ENCODE results near the gene TMPRSS6. TPM values are rescaled to one million over a fixed set of nuclear protein-coding genes. Genes with fewer than 3 reads are reported as not detected.
A peak's percentile ranks its signal among the peaks of the same experiment; 100 is the strongest.

The TMPRSS6 gene
- 2.1 TPM for polyA plus RNA-seq (2012; ENCODE audit: low read depth, missing spikeins)

DNA sequence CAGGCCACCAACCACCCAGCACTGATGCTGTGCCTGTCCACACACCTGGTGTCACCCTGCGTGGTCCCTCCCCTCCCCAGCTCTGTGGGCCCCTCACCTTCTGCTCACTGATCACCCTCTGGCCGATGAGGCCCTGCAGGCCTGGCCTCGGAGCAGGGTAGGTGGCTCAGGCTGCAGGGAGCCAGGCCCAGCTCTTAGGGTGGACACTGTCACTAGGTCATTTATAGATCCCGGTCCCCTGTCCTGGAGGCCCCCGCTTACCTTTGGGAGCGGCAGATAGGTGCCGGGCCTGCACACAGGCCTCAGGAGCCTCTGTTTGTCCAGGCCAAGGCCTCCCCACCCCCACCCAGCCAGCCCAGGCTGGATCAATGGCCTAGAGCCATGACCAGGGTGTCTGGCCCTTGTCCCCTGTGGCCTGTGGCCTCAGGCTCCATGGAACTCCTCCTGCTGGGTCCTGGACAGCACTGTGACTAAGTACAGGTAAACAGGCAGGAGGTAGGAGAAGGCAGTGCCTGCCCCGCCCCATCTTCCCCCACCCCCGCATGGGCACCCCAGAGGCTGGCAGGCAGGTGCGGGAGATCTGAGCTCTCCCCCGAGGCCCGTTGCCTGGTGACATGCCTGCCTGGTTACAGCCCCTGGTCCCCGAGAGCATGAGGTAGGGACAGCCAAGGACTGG, at the start of gene TMPRSS6:
Gene TMPRSS6, minus strand, starts transcription at position 472 of the 676 bp plus-strand sequence. CDS start 6,296 bp downstream, outside the sequence.
- TF ChIP-seq POU2F2 (IDR thresholded peaks at IDR 0.05; ENCODE audit: low read depth, low read length) (no peak), TAF1 (IDR thresholded peaks at IDR 0.05; ENCODE audit: low read depth, low read length) (no peak), POLR2AphosphoS5 (IDR thresholded peaks at IDR 0.05; ENCODE audit: low read depth, low read length) (no peak), POLR2A (IDR thresholded peaks at IDR 0.05; ENCODE audit: low read depth, low read length) (no peak), PAX5 (IDR thresholded peaks at IDR 0.05; ENCODE audit: insufficient read depth, low read length, severe bottlenecking) (no peak), SPI1 (IDR thresholded peaks at IDR 0.05; ENCODE audit: low read depth, low read length) (no peak)
- DNase-seq (ENCODE audit: insufficient read length, low spot score) (no peak), FAIRE-seq (no peak)

DNA sequence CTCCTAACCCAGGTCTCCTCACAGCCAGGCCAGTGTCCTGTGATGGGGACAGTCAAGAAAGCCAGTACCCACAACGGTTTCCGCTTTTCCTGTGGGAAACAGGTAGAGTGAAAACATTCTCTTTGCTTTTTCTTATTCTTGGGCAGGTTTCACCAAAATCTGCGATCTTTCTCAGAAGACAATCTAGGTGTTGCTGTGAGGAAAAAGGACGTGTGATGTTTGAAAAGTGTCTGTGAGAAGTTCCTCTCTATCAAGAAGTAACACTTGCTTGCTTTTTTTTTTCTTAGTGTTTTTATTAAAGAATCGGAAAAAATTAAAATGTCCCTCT, 49.4 kb upstream of the TMPRSS6 start:
- TF ChIP-seq SPI1 (IDR thresholded peaks at IDR 0.05; ENCODE audit: low read depth, low read length) (no peak), POLR2AphosphoS5 (IDR thresholded peaks at IDR 0.05; ENCODE audit: low read depth, low read length) (no peak), POU2F2 (IDR thresholded peaks at IDR 0.05; ENCODE audit: low read depth, low read length) (no peak), POLR2A (IDR thresholded peaks at IDR 0.05; ENCODE audit: low read depth, low read length) (no peak), PAX5 (IDR thresholded peaks at IDR 0.05; ENCODE audit: insufficient read depth, low read length, severe bottlenecking) (no peak), TAF1 (IDR thresholded peaks at IDR 0.05; ENCODE audit: low read depth, low read length) (no peak)
- no peak for DNase-seq (ENCODE audit: insufficient read length, low spot score)
- no peak for FAIRE-seq

DNA sequence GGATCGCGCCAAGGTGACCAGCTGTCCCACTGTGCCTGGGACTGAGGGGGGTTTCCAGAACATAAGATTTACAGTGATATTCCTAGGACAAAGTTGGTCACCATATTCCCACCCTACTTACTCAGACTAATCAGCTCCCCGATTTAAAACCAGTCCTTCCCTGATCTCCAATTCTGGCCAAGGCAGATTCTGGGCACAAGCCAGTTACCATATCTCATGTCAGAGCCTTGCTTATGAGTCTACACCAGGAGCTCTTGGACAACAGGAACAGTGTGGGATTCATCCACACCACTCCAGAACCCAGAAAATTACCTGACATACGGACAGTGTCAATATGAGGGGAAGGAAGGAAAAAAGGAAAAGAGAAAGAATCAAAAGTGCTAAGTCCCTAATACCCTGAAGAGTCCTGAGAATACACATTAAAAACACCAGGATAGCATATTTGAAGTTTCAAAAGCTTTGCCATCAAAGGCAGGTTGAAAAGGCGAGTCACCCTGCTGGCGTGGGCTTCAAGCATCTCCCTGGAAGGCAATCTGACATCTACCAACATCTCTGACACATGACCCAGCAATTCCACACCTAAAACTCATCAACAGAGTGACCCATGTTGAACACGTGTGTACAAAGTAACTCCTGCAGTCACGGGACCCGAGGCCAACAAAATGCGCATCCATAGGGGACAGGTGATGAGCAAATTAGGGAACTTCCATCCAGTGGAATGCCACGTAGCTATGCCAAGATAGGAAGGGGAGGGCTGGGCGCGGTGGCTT, 48.2 kb upstream of the TMPRSS6 start:
- DNase-seq (ENCODE audit: insufficient read length, low spot score), result no peak
- no peak for TF ChIP-seq PAX5 (IDR thresholded peaks at IDR 0.05; ENCODE audit: insufficient read depth, low read length, severe bottlenecking)
- TF ChIP-seq TAF1 (IDR thresholded peaks at IDR 0.05; ENCODE audit: low read depth, low read length), result no peak
- no peak for TF ChIP-seq POU2F2 (IDR thresholded peaks at IDR 0.05; ENCODE audit: low read depth, low read length)
- no peak for TF ChIP-seq POLR2AphosphoS5 (IDR thresholded peaks at IDR 0.05; ENCODE audit: low read depth, low read length)
- TF ChIP-seq POLR2A (IDR thresholded peaks at IDR 0.05; ENCODE audit: low read depth, low read length), result no peak
- TF ChIP-seq SPI1 (IDR thresholded peaks at IDR 0.05; ENCODE audit: low read depth, low read length), result no peak
- peak; percentile 72 for FAIRE-seq

DNA sequence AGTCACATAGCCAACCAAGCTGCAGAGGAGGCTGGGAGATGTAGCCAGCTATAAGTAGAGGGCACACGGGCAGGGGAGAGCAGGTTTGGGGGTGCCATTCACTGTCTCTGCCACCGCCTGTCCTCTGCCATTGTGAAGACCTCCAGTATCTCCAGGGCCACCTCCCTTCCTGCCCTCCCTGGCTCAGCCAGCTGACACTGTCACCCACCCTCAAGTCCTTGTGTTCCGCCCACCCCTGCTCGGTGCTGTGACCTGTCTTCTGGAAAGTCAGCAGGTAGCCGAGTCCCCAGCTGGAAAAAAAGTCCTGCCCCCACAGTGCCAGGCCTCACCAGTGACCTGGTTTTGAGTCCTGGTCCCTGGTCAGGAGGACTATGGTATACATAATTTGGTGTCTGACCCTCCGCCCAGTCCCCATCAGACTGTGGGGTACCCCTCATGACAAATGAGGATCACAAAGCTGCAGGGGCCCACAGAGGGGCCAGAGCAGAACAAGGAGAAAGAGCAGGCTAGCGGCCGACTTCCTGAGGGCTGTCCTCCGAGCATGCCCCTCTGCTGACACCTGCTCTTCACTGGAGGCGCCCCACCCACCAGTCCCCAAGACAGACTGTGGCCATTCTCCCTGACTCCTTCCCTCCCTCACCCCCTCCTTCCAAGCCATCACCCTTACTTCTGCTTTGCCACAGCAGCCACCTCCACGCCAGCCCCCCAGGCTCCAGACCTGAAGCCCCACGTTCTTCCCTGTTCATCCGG, 47.3 kb upstream of the TMPRSS6 start:
- no peak for DNase-seq (ENCODE audit: insufficient read length, low spot score)
- no peak for FAIRE-seq

DNA sequence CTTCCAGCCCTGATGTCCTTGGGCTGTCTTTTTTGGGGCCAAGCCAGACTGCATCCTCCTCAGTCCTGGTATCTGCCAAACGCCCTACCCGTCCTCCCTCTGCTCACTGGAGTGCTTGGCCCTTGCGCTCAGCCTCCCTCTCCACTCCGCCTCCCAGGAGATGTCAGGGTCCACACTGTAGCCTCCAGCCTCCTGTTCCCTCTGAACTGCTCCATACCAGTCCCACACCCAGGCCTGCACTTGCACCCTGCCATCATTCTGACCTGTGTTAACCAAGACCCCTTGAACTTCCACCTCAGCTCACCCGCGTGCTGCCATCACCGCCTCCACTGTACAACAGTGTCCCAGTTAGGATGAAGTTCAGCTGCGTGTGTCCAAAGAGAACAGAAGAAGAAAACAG, 46.5 kb upstream of the TMPRSS6 start:
- FAIRE-seq (peak; percentile 43), DNase-seq (ENCODE audit: insufficient read length, low spot score) (no peak)
- TF ChIP-seq SPI1 (IDR thresholded peaks at IDR 0.05; ENCODE audit: low read depth, low read length) (no peak), PAX5 (IDR thresholded peaks at IDR 0.05; ENCODE audit: insufficient read depth, low read length, severe bottlenecking) (no peak), POLR2AphosphoS5 (IDR thresholded peaks at IDR 0.05; ENCODE audit: low read depth, low read length) (no peak)

More for the DNA sequence above, 47.3 kb upstream of the TMPRSS6 start:
- no peak for TF ChIP-seq POLR2A (IDR thresholded peaks at IDR 0.05; ENCODE audit: low read depth, low read length)
- TF ChIP-seq TAF1 (IDR thresholded peaks at IDR 0.05; ENCODE audit: low read depth, low read length), result no peak
- TF ChIP-seq POLR2AphosphoS5 (IDR thresholded peaks at IDR 0.05; ENCODE audit: low read depth, low read length), result no peak
- no peak for TF ChIP-seq POU2F2 (IDR thresholded peaks at IDR 0.05; ENCODE audit: low read depth, low read length)
- TF ChIP-seq SPI1 (IDR thresholded peaks at IDR 0.05; ENCODE audit: low read depth, low read length), result no peak
- no peak for TF ChIP-seq PAX5 (IDR thresholded peaks at IDR 0.05; ENCODE audit: insufficient read depth, low read length, severe bottlenecking)

DNA sequence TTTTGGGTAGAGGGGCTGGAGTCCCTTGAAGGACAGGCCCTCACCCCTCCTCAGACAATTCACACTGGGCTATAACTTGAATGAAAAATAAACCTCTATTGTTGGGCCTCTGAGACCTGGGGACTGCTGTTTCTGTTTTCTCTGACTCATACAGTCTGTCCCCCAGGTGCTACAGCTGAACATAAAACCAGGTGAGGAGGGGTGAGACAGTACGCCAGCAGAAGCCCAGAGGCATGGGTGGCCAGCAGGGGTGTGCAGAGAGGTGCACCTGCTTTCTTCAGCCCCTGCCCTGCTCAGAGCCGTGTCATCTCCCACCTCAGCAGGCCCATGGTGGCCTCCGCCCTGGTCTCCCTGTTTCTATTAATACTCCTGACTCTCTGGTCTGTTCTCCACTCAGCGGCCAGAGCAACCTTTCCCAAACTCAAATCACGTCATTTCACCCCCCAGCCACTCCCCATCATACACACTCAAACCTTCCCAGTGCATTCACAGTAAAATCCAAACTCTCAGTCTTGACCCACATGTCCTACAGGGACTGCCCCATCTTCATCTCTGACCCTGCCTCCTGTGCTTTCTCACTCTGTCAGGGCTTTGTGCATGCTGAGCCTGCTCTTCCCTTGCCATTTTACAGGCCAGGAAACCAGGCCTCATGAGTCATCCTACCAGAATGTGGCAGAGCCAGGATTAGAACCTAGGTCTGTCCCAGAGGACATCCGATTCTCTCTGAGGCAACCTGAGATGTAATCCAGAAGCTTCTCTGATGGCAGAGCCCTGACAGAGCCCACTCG, 45.6 kb upstream of the TMPRSS6 start:
- TF ChIP-seq POU2F2 (IDR thresholded peaks at IDR 0.05; ENCODE audit: low read depth, low read length), result no peak
- no peak for TF ChIP-seq POLR2A (IDR thresholded peaks at IDR 0.05; ENCODE audit: low read depth, low read length)
- TF ChIP-seq TAF1 (IDR thresholded peaks at IDR 0.05; ENCODE audit: low read depth, low read length), result no peak
- no peak for TF ChIP-seq SPI1 (IDR thresholded peaks at IDR 0.05; ENCODE audit: low read depth, low read length)
- TF ChIP-seq PAX5 (IDR thresholded peaks at IDR 0.05; ENCODE audit: insufficient read depth, low read length, severe bottlenecking), result no peak
- TF ChIP-seq POLR2AphosphoS5 (IDR thresholded peaks at IDR 0.05; ENCODE audit: low read depth, low read length), result no peak
- DNase-seq (ENCODE audit: insufficient read length, low spot score), result no peak
- FAIRE-seq, result peak; percentile 91

DNA sequence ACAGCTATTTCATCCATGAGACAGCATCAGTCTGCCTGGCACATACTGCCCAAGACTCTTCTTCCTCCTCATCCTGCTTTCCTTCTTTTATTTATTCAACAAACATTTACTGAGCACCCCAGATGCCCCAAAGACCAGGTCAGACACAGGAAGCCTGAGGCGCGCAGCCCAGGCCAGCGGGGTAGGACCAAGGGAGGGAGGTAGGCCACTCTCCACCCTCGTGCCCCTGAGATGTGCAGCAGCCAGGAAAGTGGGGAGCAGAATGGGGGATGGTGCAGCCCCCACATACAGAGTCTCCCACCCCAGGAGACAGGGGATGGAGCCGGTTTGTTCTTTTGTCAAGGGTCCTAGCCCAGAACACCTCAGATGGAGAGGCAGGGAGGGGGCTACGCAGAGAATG, 44.4 kb upstream of the TMPRSS6 start:
- TF ChIP-seq SPI1 (IDR thresholded peaks at IDR 0.05; ENCODE audit: low read depth, low read length) (no peak), POLR2A (IDR thresholded peaks at IDR 0.05; ENCODE audit: low read depth, low read length) (no peak), PAX5 (IDR thresholded peaks at IDR 0.05; ENCODE audit: insufficient read depth, low read length, severe bottlenecking) (no peak), POLR2AphosphoS5 (IDR thresholded peaks at IDR 0.05; ENCODE audit: low read depth, low read length) (no peak), TAF1 (IDR thresholded peaks at IDR 0.05; ENCODE audit: low read depth, low read length) (no peak), POU2F2 (IDR thresholded peaks at IDR 0.05; ENCODE audit: low read depth, low read length) (no peak)
- FAIRE-seq, result no peak
- no peak for DNase-seq (ENCODE audit: insufficient read length, low spot score)

DNA sequence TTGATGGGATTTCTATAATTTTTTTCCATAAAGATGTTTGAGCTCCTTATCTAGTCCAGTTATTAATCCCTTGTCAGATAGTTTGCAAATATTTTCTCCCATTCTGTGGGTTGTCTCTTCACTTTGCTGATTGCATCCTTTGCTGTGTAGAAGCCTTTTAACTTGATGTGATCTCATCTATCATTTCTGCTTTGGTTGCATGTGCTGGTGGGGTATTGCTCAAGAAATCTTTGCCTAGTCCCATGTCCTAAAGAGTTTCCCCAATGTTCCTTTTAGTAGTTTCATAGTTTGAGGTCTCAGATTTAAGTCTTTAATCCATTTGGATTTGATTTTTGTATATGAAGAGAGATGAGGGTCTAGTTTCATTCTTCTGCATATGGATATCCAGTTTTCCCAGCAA, 41.9 kb upstream of the TMPRSS6 start:
- FAIRE-seq (no peak), DNase-seq (ENCODE audit: insufficient read length, low spot score) (no peak)
- TF ChIP-seq PAX5 (IDR thresholded peaks at IDR 0.05; ENCODE audit: insufficient read depth, low read length, severe bottlenecking) (no peak), POLR2AphosphoS5 (IDR thresholded peaks at IDR 0.05; ENCODE audit: low read depth, low read length) (no peak), TAF1 (IDR thresholded peaks at IDR 0.05; ENCODE audit: low read depth, low read length) (no peak), SPI1 (IDR thresholded peaks at IDR 0.05; ENCODE audit: low read depth, low read length) (no peak), POU2F2 (IDR thresholded peaks at IDR 0.05; ENCODE audit: low read depth, low read length) (no peak), POLR2A (IDR thresholded peaks at IDR 0.05; ENCODE audit: low read depth, low read length) (no peak)
